Measurements from ENCODE around the gene STIM2.
"Not testable (repeated sequence)": the region's sequence is repeated elsewhere in the genome, so short reads cannot be mapped to it uniquely, and the experiment has no call there.

Gene STIM2

DNA sequence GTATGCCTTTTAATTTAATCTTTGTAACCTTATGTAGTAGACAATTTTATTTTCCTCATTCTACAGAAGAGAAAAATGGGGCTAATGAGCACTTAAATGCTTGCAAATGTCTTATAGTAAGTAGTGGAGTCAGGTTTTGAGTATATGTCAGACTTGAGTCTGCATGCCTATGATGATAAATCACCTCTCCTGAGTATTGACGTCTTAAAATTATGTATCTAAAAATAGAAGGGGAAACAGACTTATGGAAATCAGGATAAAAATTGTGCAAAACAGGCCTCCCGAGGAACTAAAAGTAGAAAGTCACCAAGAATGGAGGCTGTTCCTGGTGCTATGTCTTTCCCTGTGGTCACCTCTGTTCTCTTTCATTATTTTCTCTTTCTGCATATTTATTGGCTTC is 92.7 kb downstream of the STIM2 start:
- no peak for DNase-seq (ENCODE audit: low read depth)

- no peak for DNase-seq (ENCODE audit: low read depth)
Observed at GRCh38 chr4:26953770-26954423, 93.3 kb downstream of the STIM2 start.

GRCh38 chr4:26955241-26955640 is 94.6 kb downstream of the STIM2 start:
- no peak for DNase-seq (ENCODE audit: low read depth)

- DNase-seq (ENCODE audit: low read depth): no peak
Observed at GRCh38 chr4:26958925-26959653, 98.4 kb downstream of the STIM2 start.

DNA sequence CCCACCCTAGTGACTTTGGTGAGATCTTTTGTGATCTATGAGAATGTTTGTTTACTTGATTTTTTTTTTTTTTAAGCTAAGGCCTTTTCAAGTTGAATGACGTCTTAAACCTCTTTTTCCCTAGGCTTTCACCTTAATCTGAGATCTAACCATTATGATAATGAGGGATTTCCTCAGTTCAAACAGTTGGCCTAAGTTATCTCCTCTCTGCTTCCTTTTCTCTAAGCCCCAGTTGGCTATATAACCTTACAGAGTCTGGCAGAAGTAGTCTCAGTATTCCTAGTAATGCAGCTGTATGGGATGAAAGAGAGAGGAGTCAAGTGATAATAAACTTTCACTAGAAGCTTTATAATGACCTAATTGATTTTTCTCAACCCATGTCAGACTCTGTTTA is 99.0 kb downstream of the STIM2 start:
- DNase-seq (ENCODE audit: low read depth): no peak

DNA sequence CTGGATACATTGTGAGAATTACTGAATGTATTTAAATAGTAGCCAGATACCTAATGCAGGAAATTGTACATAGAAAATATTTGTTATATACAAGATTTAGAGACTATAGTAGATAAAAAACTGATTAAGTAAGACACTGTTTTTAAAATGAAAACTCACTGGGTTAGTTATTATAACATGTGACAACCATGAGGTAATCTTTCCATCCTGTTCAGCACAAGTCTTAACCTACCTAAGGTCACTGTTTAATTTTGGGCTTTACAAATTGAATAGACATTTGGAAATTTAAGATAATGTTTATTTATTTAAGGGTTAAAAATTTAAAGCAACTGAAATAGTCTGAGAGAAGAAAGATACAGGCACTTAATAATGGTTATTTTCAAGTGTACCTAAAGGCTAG is 102.1 kb downstream of the STIM2 start:
- no peak for DNase-seq (ENCODE audit: low read depth)

DNA sequence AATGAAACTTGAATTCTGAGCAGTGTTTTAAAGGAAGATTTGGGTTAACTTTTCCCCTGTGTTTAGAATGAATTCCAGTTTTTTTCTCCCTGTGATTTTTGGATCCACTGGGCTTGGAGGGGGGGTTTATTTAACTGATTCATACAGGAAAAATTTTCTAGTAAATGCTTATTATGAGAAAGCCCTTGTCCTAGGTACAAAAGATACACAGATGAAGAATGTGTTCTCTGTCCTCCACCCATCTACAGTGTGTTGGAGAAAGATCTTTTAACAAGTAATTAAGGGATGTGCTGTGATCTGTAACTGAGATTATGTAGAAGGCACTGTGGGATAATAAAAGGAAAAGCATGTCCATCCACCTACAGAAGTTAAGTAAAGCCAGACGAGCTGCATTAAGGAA is 103.9 kb downstream of the STIM2 start:
- DNase-seq (ENCODE audit: low read depth): no peak

GRCh38 chr4:26964994-26965393 is 104.4 kb downstream of the STIM2 start:
- DNase-seq (ENCODE audit: low read depth): no peak

GRCh38 chr4:26975464-26976181 is 115.0 kb downstream of the STIM2 start:
- not testable (repeated sequence) for DNase-seq (ENCODE audit: low read depth)

DNA sequence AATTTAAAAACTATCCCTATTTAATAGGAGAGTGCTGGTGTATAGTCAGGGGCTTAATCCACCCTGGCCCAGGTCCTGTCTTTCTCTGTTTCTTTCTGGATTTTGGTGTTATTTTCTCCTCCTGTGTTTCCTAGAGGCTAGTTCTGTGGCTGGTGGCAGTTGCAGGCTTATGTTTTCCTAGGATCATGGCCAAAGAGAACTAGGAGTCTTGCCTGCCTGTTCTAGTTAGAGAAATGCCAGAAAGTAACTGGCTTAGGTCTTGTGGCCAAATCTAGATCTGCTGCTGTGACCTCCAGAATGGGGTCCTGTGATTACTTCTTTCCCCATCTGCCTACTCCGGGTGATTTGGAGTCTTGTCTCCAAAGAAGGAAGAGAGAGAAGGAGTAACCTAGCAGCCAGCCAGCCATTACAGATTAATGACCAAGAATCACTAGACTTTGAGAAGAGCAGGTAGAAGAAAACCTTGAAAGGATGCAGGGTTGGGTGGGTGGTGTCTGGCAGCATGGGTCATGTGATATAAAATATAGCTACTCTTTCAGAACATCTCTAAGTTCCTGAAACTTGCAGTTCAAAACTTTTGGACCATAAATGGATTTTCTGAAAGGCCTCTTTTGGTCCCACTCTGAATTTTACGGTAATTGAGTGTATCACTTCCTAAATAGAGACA is 117.9 kb downstream of the STIM2 start:
- DNase-seq (ENCODE audit: low read depth): no peak

DNA sequence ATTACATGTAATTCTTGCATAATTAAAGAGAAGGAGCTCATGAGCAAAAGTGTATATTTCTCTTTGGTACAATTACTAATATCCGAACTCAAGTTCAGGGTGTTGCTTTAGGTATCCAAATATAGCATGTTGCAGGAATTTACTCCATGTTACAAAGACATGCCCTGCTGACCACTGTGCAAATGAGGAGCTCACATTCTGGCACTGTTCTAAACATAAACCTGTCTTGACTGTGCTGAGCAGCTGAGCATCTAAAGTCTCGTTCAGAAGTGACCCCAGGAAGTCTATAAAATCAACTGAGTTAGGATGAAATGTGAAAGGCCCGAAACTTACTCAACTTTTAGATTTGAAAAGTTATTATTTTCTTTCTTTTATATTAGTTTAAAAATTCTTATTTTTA is 124.3 kb downstream of the STIM2 start:
- no peak for DNase-seq (ENCODE audit: low read depth)

- no peak for DNase-seq (ENCODE audit: low read depth)
Observed at GRCh38 chr4:26985873-26986272, 125.2 kb downstream of the STIM2 start.

GRCh38 chr4:26987191-26987590 is 126.5 kb downstream of the STIM2 start:
- no peak for DNase-seq (ENCODE audit: low read depth)

DNA sequence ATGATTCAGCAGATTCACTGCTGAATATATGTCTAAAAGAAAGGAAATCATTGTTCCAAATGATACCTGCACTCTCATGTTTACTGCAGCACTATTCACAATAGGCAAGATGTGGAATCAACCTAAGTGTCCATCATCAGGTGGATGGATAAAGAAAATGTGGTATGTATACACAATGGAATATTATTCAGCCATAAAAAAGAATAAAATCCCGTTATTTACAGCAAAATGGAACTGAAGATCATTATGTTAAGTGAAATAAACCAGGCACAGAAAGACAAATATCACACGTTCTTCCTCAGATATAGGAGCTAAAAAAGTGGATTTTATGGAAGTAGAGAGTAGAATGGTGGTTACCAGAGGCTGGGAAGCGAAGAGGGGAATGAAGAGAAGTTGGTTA is 130.4 kb downstream of the STIM2 start:
- no peak for DNase-seq (ENCODE audit: low read depth)

GRCh38 chr4:26992657-26993361 is 132.2 kb downstream of the STIM2 start:
- no peak for DNase-seq (ENCODE audit: low read depth)

DNA sequence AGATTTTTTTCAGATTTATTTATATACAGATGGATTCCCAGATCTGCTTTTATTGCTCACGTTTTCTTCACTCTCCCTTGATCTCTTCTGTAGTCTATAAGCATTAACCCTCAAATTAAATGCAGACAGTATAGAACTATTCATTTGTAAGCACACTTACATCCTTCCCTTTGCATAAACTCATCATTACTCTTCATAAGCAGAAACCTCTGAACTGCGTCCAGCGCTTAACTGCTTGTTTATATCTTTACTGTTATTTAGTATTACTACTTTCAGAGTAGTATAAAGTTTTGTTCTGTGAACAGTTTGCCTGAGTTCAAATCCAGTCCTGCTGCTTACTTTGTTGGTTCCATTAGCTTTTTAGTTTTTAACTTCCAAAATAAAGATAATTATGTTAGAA is 132.9 kb downstream of the STIM2 start:
- no peak for DNase-seq (ENCODE audit: low read depth)

DNA sequence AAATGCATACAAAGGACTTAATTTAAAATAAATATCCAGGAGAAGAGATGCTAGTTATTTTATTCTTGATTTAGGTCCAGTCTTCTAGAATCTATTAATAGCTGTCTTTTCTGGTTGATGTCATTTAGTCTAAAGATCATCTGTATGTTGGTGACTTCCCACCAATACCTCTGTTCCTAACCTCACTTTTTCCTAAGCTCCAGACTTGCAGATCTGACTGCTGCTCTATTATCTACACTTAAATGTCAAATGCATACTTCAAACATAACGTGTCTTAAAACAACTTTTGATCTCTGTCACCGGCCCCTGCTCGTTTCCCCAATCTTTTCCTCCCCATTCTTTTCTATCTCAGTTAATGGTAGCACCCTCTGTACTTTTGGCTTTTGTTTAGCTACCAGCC is 133.3 kb downstream of the STIM2 start:
- no peak for DNase-seq (ENCODE audit: low read depth)

DNA sequence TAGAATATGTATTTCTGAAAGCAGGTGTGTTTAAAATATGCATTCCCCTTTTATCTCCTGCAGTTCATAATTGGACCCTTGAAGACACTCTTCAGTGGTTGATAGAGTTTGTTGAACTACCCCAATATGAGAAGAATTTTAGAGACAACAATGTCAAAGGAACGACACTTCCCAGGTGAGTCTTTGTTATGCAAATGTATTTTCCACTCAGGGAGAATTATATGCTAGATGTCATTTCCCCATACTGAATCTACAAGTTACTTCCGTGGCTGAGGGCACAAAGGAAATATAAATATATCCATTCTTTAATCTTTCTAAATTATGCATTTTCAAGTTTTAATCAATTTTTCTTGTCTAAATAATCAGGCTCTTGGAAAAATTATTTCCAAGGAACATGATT is 134.7 kb downstream of the STIM2 start:
- DNase-seq (ENCODE audit: low read depth): no peak

GRCh38 chr4:26996745-26997144 is 136.1 kb downstream of the STIM2 start:
- no peak for DNase-seq (ENCODE audit: low read depth)

DNA sequence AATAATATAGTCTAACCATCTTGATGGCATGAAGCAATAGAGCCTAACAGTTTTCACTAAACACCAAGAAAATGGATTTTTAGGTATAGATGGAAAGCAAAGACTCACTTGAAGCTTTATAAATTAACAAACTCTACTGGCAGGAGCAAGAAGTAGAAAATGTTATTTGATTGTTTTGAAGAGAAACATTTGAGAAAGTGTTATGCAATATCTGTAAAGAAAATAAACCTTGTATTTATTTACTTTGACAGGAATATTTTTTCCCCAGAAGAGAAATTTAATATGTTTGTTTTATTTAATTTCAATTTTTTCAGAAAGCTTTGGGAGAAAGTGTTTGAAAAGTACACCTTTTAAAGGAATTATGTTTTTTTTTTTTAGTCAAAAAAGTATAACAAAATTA is 139.0 kb downstream of the STIM2 start:
- DNase-seq (ENCODE audit: low read depth): no peak

- no peak for DNase-seq (ENCODE audit: low read depth)
Observed at GRCh38 chr4:27000122-27000521, 139.5 kb downstream of the STIM2 start.

DNA sequence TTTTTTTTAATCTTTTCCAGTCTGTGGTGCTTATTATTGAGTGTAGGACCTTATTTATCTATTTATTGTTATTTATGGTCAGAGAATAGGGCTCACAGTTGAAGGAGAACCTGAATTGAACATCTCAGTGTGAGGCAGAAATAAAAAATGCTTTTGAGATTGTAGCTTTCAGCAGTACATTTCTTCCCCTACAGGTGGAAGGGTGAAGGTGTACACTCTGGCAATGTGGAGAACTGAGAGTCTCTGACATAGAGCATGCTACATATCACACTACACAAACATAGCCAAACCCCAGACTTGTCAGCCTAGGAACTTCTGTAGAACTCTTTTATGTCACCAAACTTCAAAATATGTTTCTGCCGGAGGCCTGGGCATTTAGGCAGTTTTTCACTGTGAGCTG is 140.2 kb downstream of the STIM2 start:
- DNase-seq (ENCODE audit: low read depth): no peak
